Measurements from ENCODE around the gene HTR2B. TPM values are rescaled to one million over a fixed set of nuclear protein-coding genes. Genes with fewer than 3 reads are reported as not detected.

The HTR2B gene
- total and polyA plus RNA-seq, 2 of the 13 experiments (the other 11 are each of a cell fraction or from before 2014, with no cell fraction given) = 0.08 TPM; not detected in 1

DNA sequence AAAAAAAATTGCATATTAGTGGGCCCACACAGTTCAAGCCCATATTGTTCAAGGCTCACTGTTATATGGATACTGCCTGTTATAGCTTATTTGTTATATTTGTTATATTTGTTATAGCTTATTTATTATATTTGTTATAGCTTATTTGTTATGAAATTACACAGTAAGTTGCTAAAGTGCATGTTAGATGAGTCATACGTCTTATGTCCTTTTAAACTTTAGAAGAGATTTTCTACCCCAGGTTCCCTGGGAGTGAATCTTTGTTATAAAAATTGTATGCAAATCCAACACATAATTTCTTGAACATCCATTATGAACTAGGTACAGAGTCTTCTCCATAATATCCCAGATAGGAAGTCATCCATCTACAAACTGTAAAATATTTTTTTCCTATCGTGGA lies 22.1 kb downstream of the HTR2B start:
- no peaks in the 10 kb centered on the region for H4K20me1 ChIP-seq (ENCODE audit: insufficient read depth, low read length)
- no peak overlapping the region for H3K27ac ChIP-seq (ENCODE audit: extremely low read length, insufficient read depth, low read length)
- H3K4me1 ChIP-seq (ENCODE audit: insufficient read depth, low read length) = peaks cover 23% of the 10 kb centered on the region
- POLR2A ChIA-PET = no interaction called here
- in situ Hi-C loops (cut with HindIII; ENCODE audit: extremely low pct_ligation_motif_present, low pct_unique_long_range_greater_than_20kb) = loop anchor here (10.0 kb wide), 1 partner anchor 312 kb away; no protein-coding TSS in a partner anchor
- H3K4me3 ChIP-seq (replicated peaks in 1 of 3; ENCODE audit: insufficient read depth in 1 of 3, low read depth in 2 of 3, low read length in 3 of 3) = no peak overlapping the region
- peaks cover 0 to 33% of the 10 kb centered on the region in 2 experiments; a peak in 3 of 5 replicates for H3K36me3 ChIP-seq (replicated peaks in 1 of 2; ENCODE audit: control insufficient read depth in 1 of 2, insufficient read depth in 2 of 2, low read length in 2 of 2)
- no peaks in the 10 kb centered on the region for H3K27me3 ChIP-seq (ENCODE audit: control insufficient read depth in 1 of 2, insufficient read depth in 2 of 2, low read length in 2 of 2)
- DNase-seq (ENCODE audit: low spot score) (no peak), FAIRE-seq (no peak), ATAC-seq (no peak)
- H3K9me3 ChIP-seq (ENCODE audit: low read length) = no peaks in the 10 kb centered on the region
- BruUV-seq (replicated peaks) = TSS peak; percentile 4
- H3K9ac ChIP-seq (ENCODE audit: insufficient read depth, low read depth, low read length) = no peak overlapping the region
- H2AFZ ChIP-seq (ENCODE audit: low read length) = no peak overlapping the region
- intact Hi-C loops (cut with micrococcal nuclease; ENCODE audit: unreplicated experiment) = loop anchor here (5.0 kb wide), 2 partner anchors 310 to 350 kb away; no protein-coding TSS in a partner anchor
- CTCF ChIA-PET (ENCODE audit: low intra/inter-chr PET ratio, low total read pairs) = interaction anchor here (2.5 kb wide), 1 partner anchor 90 kb away, joined by 13 read pairs; no protein-coding TSS in a partner anchor
- 94% methylated on average over 2 of the region's 2 CpGs for WGBS (ENCODE audit: low lambda C conversion rate)
- no peak overlapping the region for H3K4me2 ChIP-seq (ENCODE audit: low read depth, low read length)
- H3K79me2 ChIP-seq (ENCODE audit: insufficient read depth, low read length) = peaks cover 12% of the 10 kb centered on the region
- TF ChIP-seq GZF1 (CRISPR knock-in tag; IDR thresholded peaks at IDR 0.05) = no peak
- no peak for TF ChIP-seq ZNF280D (CRISPR knock-in tag; IDR thresholded peaks at IDR 0.05)
- no peak for TF ChIP-seq SSRP1 (CRISPR knock-in tag; IDR thresholded peaks at IDR 0.05)
- TF ChIP-seq, protein P1, sequence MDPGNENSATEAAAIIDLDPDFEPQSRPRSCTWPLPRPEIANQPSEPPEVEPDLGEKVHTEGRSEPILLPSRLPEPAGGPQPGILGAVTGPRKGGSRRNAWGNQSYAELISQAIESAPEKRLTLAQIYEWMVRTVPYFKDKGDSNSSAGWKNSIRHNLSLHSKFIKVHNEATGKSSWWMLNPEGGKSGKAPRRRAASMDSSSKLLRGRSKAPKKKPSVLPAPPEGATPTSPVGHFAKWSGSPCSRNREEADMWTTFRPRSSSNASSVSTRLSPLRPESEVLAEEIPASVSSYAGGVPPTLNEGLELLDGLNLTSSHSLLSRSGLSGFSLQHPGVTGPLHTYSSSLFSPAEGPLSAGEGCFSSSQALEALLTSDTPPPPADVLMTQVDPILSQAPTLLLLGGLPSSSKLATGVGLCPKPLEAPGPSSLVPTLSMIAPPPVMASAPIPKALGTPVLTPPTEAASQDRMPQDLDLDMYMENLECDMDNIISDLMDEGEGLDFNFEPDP (CRISPR knock-in tag; conservative IDR thresholded peaks at IDR 0.05) = no peak
- no peak for TF ChIP-seq ZFP41 (CRISPR knock-in tag; IDR thresholded peaks at IDR 0.05; ENCODE audit: borderline replicate concordance)
- TF ChIP-seq PHF21A (CRISPR knock-in tag; IDR thresholded peaks at IDR 0.05) = no peak
- no peak for TF ChIP-seq TERF1 (CRISPR knock-in tag; IDR thresholded peaks at IDR 0.05)
- TF ChIP-seq, protein P2, sequence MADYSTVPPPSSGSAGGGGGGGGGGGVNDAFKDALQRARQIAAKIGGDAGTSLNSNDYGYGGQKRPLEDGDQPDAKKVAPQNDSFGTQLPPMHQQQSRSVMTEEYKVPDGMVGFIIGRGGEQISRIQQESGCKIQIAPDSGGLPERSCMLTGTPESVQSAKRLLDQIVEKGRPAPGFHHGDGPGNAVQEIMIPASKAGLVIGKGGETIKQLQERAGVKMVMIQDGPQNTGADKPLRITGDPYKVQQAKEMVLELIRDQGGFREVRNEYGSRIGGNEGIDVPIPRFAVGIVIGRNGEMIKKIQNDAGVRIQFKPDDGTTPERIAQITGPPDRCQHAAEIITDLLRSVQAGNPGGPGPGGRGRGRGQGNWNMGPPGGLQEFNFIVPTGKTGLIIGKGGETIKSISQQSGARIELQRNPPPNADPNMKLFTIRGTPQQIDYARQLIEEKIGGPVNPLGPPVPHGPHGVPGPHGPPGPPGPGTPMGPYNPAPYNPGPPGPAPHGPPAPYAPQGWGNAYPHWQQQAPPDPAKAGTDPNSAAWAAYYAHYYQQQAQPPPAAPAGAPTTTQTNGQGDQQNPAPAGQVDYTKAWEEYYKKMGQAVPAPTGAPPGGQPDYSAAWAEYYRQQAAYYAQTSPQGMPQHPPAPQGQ (CRISPR knock-in tag; IDR thresholded peaks at IDR 0.05; ENCODE audit: borderline replicate concordance) = no peak
- no peak for TF ChIP-seq LCORL (IDR thresholded peaks at IDR 0.05)
- TF ChIP-seq LCORL (CRISPR knock-in tag; IDR thresholded peaks at IDR 0.05) = no peak
- no peak for TF ChIP-seq TBX3 (IDR thresholded peaks at IDR 0.05; ENCODE audit: borderline replicate concordance)
- no peak for TF ChIP-seq ESRRA (CRISPR knock-in tag; IDR thresholded peaks at IDR 0.05; ENCODE audit: low read depth)
- TF ChIP-seq ZNF446 (CRISPR knock-in tag; IDR thresholded peaks at IDR 0.05) = no peak
- no peak for TF ChIP-seq MAZ (IDR thresholded peaks at IDR 0.05; ENCODE audit: borderline replicate concordance, low read depth, low read length)
- no peak for TF ChIP-seq MAZ (CRISPR knock-in tag; IDR thresholded peaks at IDR 0.05; ENCODE audit: low read depth)
- no peak for TF ChIP-seq ZNF496 (CRISPR knock-in tag; IDR thresholded peaks at IDR 0.05; ENCODE audit: insufficient replicate concordance)

Measured in HepG2 (cell line).